ELF-1 (cell line): ENCODE results near the gene TGFBRAP1.

Experiments
- DNase-seq: peaks from one replicate; pipeline ENCODE4 v3.0.0-alpha.2; 2016; ENCODE audit warnings: low read depth, low spot score

TGFBRAP1 gene

DNA sequence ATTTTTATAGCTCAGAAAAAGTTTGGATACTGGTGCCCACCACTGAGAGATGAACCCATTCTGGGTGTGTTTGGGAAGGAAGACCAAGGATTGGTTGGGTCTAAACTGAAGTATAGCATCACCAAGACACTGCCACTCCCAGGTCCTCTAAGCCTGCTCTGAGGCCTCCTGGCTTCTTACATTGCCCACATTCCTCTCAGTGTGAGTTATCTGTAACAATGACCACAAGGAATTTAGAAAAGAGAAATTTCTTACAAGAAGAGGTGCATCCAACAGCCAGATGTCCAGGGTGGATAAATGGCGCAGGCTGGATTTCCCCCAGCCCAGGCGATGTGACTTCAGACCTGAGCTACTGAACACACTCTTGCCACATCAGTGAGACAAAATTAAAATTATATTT lies 89.6 kb downstream of the TGFBRAP1 start:
- DNase-seq = no peak

DNA sequence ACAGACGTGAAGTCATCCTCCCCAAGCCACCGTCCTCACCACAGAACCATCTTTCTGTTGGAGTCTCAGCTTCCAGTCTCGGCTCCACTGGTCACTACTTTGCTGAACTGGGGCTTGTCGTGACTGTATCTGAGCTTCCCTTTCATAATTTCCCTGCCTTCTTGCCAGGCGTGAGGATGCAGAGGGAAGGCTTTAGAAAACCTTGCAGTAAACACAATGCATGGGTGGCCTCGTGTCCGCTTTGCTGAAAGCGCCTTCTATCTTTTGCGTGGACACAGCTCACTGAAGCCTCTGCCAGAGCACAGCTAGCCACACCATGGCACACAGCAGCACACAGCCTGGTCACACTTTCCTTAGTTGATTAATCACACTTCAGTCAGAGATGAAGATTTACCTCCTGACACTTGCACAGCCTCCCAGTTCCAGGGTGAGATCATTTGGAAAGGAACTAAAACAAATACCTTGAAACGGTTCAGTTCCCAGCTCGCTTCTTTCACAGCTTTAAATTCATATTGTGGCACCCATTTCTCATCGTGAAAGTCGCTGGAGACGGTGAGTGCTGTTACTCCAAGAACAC lies 90.8 kb downstream of the TGFBRAP1 start:
- no peak for DNase-seq

DNA sequence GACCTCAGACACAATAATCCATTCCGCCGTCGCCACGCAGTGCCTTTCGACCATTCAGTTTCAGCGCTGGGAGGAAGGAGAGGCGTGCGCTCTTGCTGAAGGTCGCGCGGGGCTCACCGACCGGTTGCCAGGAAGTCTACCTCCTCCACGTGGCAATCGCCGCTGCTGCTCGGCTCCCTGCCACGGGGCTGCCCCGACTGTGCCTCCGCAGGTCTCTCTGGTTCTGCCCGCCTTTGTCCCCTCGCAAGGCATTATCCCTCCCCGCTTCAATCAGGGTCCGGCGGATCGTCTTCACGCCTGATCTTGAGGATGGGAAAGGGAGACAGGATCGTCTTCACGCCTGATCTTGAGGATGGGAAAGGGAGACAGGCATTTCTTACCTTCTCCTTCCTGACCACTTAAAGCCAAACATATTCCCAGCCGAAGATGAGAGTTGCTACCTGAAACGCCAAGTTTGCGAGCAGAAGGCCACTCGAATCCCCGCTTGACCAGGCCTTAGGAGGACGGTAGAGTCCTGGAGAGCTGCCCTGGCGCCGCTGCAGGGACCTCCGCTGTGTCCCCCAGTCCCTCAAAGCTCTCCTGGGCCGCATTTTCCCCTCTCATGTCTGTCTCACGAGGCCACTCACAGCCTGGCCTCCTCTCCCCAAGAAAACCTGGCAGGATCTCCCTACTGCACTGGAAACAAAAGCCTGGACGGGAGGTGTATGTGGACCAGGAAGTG lies 92.3 kb downstream of the TGFBRAP1 start:
- DNase-seq = no peak

DNA sequence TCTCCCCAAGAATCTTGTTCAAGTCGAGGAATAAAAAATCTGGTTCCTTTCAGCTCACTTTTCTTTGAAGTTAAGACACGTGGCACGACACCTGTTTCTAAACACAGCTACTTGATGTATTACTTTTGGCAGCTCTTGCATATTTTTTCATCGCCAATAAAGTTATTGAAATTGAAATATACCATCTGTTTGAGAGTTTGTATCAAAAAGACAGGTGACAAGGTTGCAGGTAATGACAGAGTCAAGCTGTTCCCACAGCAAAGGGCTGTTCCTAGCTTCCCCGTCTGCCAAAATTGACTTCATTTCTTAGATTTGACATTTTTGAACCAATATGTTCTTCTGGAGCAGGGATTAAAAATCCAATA lies 93.5 kb downstream of the TGFBRAP1 start:
- DNase-seq = no peak

DNA sequence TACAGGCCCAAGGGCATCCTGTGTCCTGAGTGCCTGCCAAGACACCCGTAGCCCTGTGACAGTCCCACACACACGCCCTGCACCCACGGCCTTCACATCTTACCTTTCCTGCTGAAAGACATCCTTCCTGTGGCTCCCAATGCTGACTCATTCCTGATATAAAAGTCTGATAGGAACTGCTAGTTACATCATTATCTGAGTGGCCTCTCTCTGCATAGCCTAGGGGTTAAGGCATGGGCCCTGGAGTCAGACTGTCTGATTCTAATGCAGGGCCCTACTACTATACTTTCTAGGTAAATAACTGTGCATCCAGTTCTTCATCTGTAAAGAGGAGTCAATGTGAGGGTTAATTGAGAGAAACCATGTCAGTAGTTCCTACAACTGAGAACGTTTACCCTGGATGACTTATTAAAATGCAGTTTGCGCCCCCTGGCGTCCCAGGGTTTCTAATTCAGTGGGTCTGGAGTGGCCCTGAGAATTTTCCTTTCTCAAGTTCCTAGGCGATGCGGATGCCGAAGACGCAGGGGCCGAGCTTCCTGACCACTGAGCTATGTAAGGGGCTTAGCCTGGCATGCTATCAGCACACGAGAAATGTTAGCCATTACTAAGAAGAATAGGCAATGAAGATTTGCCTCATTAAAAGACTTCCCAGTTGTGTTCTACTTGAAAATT lies 94.0 kb downstream of the TGFBRAP1 start:
- peak; percentile 88 for DNase-seq

DNA sequence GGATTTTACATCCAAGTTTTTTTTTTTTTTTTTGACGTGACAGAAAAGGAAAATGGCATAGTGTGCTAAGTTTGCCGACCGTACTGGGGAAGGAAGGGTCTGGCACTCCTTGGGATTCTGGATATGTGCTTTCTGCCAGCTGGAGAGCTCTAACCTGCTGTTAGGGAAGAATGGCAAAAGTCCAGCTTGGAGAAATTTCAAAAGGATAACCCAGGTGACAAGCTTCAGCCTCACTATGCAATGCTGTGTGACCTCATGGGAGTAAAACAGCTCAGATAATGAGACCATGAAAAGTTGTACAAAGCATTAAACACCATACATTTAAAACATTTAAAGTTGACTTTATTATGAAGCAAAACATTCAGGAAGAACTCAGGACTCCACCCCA lies 98.3 kb downstream of the TGFBRAP1 start:
- no peak for DNase-seq

DNA sequence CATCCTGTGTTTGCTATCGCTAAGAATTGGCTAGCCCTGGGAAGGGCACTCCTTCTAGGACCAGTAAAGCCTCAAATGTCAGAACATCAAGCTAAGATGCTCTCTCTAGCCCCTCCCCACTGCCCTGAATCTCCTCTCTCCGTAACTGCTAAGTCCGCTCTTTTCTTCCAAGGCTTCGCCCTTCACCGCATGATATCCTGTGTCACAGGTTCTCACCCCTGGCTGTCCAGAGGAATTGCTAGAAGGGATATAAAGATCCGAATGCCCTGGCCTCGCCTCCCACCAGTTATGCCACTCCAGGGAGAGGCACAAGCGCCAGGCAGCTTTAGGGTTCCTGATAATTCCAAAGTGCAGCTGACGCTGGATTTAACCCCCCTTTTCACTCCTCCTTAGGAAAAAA lies 105.1 kb downstream of the TGFBRAP1 start:
- no peak for DNase-seq

DNA sequence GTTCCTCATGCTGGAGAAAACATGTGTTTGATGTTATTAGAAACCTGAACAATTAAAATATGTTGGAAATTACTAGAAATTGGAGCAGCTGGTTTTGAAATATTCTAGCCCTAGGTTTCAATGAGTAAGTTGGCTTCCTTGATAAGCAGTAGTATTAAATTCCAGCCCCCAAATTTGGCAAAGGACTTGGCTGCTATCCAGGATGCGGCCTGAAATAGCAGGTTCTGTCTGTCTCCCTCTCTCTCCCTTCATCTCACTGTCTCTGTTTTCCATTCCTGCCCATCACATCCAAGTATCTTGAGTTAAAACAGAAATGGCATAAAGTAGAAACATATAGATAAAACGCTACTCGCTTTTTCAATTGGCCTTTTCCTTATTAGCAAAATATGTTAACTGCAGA lies 108.9 kb downstream of the TGFBRAP1 start:
- no peak for DNase-seq

DNA sequence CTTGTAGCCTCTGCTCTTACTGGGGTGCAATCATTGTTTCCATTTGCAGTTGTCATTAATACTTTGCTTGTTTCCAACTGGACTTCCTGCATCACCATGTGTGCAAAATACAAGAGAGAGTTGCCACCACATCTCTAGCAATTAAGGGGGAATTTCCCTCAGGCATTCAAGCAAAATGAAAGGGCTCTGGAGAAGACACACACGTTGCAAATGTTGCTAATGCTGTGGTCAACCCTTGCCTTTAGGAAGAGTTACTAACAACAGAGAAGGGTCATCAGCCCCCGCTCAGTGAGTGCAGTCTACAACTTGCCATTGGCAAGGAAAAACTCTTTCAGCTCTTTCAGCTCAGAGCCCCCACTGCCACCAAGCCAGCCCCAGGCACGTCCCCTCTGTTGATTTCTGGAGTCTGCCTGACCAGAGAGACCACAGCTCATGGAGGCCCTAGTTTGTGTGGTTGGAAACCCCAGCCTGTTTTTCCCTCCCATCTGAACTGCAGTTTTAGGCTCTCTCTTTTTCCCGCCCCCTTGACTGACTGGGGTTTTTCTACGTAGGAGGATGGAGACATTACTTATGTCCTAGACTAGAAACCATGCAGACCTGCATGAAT lies 113.8 kb downstream of the TGFBRAP1 start:
- DNase-seq = peak; percentile 49
